ENCODE data around the gene NAA50.

The NAA50 gene

DNA sequence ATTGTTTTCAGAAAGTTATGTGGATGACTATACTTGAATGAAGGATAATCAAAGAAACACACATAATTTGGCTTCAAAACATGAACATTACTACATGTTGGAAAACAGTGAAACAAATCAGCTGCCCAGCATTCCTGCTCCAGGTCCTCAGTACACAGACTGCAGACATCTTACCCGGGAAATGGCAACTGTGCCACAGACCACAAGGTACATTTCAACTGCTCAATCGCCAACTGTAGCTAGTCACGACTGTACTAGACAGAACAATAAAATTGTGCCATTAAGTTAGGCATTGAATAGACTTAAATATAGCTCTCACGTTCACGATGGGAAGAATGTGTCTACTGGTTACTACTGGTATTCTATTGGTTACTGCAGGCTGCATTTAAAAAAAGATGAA, 5.0 kb downstream of the NAA50 start:
- no peak for DNase-seq

- DNase-seq = peak; percentile 35 to 62
Observed at GRCh38 chr3:113736548-113737089, 9.4 kb downstream of the NAA50 start.

DNA sequence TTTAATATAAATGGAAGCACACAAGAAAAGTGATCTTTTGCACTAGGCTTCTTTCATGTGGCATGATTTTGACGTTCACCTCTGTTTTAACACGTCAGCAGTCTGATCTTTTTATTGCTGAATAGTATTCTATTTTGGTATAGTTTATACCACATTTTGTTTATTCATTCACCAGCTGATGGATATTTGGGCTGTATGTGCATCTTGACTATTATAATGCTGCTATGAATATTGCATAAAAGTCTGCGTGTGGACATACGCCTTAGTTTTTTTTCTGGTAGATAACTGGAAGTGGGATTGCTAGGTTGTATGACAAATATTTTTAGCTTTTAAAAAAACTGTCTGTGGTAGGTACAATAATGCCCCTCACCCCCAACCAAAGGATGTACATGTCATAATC, 14.4 kb downstream of the NAA50 start:
- no peak for DNase-seq

DNA sequence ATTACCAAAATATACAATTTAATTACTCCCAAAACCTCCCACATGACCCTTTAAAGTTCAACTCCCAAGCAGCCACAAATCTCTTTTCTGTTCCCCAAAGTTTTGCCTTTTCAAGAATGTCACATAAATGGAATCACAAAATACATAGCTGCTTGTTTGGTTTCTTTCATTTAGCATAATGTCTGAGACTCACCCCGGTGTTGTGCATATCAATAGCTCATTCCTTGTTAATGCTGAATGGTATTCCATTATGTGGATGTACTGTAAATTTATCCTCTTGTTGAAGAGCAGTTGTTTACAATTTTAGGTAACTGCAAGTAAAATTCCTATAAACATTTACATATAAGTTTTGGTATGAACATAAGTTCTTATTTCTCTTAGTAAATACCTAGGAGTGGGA, 15.5 kb downstream of the NAA50 start:
- no peak for DNase-seq

- no peak for DNase-seq
Observed at GRCh38 chr3:113728661-113729060, 17.4 kb downstream of the NAA50 start.

DNA sequence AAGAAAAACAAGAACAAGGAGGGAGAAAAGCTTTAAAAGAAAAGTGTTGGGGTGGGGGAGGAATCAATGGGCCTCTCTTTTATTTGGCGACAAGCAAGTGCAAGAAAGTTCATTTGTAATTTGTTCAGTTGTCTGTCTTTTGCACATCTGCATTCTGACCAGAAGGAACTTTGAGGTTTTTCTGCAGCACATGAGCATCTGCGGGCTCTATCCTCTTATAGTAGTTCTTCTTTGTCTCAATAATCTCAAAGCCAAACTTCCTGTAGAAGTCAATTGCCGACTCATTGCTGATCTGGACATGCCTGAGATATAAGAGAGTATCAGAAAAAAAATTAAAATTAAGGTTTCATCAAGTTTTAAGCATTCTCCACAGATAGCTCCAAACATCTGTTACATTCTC, 24.4 kb downstream of the NAA50 start:
- no peak for DNase-seq

GRCh38 chr3:113719758-113720157, 26.3 kb downstream of the NAA50 start:
- DNase-seq = no peak

GRCh38 chr3:113719294-113719693, 26.8 kb downstream of the NAA50 start:
- no peak for DNase-seq

GRCh38 chr3:113717818-113718217, 28.2 kb downstream of the NAA50 start:
- no peak for DNase-seq

DNA sequence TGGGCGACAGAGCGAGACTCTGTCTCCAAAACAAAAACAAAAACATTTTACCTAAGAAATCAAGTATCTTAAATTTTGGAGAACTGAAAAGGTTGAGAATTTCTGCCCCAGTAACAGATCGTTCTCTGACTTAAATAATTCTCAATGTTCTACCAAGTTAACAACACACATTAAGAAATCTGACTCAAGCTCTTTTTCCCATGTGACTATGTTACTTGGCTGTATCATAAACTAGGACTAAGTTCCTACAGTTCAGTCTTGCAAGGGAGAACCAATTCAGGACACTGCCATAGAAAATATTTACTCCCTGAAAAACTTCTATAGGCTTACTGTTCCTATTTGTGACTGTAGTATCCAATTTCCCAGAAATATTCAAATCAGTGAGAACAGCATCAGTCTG, 28.7 kb downstream of the NAA50 start:
- DNase-seq = no peak

DNA sequence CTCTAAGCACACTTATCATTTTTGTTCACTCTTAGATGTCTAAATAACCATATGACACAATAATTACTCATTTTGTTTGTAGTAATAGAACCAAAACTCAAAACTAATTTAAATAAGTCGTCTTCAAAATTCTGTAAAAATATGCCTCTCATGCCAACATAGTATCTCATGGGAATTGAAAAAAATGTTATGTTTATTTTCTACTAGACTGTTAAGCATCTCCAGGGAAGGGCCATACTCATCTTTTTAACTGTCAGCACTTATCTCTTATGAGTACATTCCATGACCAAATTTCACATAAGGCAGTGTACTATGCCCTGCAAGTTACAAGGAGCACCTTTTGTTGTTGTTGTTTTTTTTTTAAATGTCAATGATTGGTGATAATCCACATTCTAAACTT, 31.3 kb downstream of the NAA50 start:
- no peak for DNase-seq

DNA sequence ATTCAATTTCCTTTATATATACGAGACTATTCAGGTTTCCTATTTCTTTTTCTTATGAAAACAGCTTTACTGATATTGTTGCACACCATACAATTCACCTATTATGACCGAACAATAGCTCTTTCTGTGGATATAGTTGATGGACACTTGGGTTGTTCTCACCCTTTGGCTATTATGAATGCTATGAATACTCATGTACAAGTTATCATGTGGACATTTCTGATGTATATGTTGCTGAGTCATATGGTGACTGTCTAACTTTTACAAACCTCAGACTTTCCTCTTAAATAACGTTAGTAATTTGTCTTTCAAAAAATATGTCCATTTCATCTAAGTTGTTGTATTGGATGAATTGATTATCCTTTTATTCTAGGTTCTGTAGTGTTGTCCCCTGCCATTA, 33.9 kb downstream of the NAA50 start:
- no peak for DNase-seq

- no peak for DNase-seq
Observed at GRCh38 chr3:113707835-113708234, 38.2 kb downstream of the NAA50 start.

GRCh38 chr3:113698956-113699355, 47.1 kb downstream of the NAA50 start:
- no peak for DNase-seq

DNA sequence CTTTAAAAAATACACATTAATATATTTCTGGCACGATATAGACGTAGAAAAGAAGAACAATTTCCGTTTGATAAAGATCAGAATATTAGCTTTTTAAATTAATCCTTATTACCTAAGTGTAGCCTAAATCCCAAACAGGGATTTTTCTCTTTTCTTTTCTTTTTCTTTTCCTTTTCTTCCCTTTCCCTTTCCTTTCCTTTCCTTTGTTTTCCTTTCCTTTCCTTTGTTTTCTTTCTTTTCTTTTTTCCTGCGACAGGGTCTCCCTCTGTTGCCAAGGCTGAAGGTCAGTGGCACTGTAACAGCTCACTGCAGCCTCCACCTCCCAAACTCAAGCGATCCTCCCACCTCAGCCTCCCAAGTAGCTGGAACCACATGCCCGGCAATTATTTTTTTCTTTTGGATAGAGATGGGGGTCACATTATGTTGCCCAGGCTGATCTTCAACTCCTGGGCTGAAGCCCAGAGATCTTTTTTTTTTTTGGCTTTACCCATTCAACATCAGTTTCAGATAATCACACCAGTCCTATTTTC, 47.8 kb downstream of the NAA50 start:
- no peak for DNase-seq

- no peak for DNase-seq
Observed at GRCh38 chr3:113697500-113698090, 48.5 kb downstream of the NAA50 start.

DNA sequence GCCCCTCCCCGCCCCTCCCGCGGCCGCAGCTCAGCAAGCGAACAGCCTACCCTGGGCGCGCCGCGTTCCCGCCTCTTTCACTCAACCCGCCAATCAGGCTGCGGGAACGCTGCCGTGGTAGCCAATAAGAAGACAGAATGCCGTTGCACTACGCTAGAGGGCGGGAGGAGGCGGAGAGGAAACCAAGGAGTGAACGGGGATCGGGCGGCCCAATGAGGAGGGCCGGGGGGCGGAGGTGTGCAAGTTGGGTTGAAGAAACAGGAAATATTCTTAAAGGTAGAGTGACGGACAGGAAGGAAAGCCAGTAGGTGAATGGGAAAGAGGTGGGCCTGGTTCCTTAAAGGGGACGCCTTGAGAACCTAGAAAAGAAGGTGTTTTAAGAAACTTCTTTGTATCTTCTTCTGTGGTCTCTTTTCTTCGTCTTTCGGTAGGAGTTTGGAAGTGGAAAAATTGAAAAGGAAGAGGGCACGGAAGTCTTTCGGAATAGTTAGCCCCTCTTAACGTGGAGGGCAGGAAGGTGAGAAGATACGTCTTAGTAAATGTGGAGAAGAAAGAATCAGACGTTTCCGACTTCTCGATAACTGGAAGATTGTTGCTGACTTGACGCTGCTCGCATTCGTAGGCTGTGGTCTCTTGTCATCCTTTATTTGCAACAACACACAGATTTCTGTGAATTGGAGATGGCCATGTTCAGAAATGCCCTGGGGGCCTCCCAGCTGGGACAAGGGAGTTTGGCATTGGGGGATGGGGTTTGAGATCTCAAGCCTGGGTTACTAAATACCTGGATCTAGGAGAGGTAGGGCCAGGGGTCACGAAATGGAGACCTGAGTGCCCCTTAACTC, 49.2 kb downstream of the NAA50 start:
- peak; percentile 99 for DNase-seq

DNA sequence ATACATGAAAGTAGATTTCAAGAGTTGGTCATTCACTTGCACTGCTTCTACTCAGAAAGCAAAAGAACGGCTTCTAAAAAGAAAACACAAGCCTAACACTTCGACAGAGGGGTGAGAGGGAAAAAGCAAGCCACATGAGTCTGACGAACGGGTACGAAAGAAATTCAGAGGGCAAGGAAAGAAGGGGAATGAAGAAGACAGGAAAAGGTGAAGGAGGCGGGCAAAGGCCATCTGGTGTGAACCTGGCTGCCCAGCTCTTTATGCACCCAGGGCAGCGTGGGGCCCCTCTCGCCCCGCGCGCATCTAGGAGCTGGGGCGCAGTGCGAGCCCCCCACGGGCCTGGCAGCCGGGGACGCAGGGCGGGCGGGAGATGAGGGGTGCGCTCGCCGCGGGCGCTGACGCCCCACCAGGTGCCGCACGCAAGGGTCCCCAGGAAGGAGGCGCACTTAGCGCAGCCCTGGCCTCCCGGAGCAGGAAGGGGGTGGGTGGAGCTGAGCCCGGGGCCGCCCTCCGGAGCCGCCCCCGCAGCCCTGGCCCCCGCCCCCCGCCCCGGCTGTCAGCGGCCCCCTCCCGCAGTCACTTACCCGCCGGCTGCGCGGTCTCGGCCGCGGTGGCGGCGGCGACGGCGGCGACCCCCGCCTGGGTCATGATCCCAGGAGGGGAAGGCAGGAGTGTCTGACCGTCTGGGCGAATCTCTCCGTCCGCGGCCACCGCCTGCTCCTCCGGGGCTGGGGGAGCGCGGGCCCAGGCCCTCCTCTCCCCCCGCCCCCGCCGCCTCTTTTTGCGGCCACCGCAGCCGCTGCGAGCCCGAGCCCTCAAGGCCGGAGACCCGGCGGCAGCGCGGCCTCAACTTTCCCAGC, 50.0 kb downstream of the NAA50 start, which contains the start of gene USF3:
Gene USF3, minus strand, starts transcription at position 857 of the 860 bp plus-strand sequence. CDS start 21,764 bp downstream, outside the sequence.
- peak; percentile 62 to 70 for DNase-seq

DNA sequence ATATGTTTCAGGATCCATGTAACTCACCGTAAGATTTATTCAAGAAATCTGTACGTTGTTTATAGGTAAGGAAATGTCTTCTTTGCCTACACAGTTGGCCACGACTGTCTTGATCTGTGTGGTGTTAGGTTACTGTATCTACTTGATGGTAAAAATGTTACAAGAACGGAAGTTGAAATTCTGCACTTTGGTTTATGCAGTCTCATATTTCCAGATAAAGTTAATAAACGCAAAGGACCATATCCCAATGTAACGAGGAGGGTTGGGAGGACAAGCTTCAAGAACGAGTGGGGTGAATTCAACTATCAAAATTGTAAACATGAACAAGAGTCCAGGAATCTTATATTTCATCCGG, 50.6 kb downstream of the NAA50 start:
- DNase-seq = no peak

GRCh38 chr3:113690482-113690881, 55.6 kb downstream of the NAA50 start:
- DNase-seq = no peak

DNA sequence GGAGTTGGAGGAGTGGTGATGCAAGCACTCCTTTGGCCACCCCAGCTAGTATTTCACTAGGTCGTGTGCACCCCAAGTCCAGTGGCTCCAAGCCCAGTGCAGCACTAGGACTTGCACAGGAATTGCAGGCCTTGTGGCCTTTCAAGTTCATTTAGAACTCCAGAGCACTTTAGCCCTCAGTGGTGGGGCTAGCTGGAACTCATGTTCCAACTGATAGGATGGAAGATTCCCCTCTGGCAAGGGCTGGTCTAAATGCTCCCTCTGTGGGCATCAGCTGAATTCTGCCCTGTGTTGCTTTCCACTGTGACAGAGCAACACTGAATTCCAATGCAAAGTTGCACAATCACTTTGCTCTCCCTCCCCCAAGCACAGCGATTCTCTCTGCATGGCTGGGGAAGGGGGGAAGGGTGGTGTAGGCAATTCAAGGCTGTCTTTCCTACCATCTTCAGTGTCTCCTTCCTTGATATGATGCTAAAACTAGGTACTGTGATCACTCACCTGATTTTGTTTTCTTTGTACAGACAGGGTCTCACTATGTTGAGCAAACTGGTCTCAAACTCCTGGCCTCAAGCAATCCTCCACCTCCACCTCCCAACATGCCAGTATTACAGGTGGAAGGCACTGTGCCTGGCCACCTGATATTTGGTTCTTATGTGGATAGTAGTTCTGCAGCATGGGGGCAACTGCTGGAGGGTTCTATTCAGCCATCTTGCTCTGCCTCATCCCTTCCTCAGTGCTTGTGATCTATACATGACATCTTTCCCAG, 59.9 kb downstream of the NAA50 start:
- no peak for DNase-seq

DNA sequence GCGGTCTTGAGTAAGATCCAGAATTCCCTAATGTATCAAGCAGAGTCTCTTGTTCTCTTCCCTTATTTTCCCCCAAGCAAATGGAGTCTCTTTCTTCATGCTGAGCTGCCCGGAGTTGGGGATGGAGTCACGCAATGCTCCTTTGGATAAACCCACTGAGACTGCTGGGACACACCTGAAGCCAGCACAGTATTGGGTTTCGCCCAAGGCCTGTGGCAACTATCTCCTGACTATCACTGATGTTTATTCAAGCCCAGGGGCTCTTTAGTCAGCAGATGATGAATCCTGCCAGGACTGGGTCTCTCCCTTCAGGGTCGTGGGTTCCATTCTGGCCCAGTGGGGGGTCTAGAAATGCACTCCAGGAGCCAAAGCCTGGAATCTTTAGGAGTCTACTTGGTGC, 60.9 kb downstream of the NAA50 start:
- DNase-seq = no peak
